Osteocyte (in vitro differentiated cells): ENCODE results near the gene CTRL. TPM values are rescaled to one million over a fixed set of nuclear protein-coding genes. Genes with fewer than 3 reads are reported as not detected.

Experiments used
- DNase-seq: peaks from one replicate; pipeline ENCODE4 v3.0.0; 2021; ENCODE audit warnings: mixed read lengths; ENCODE audit not compliant: unreplicated experiment; ENCODE audit errors: extremely low spot score
- H3K27ac Mint-ChIP-seq: one replicate; pipeline ENCODE4 v1.8.0; 2021; ENCODE audit warnings: mild to moderate bottlenecking, mixed read lengths; ENCODE audit not compliant: unreplicated experiment
- H3K27me3 Mint-ChIP-seq: one replicate; pipeline ENCODE4 v1.8.0; 2021; ENCODE audit warnings: mixed read lengths; ENCODE audit not compliant: unreplicated experiment
- H3K36me3 Mint-ChIP-seq: one replicate; pipeline ENCODE4 v1.8.0; 2021; ENCODE audit warnings: mixed read lengths; ENCODE audit not compliant: unreplicated experiment
- H3K4me1 Mint-ChIP-seq: one replicate; pipeline ENCODE4 v1.8.0; 2021; ENCODE audit warnings: mixed read lengths; ENCODE audit not compliant: unreplicated experiment
- H3K4me3 Mint-ChIP-seq: one replicate; pipeline ENCODE4 v1.8.0; 2021; ENCODE audit warnings: mild to moderate bottlenecking, moderate library complexity, mixed read lengths; ENCODE audit not compliant: unreplicated experiment
- H3K9me3 Mint-ChIP-seq: one replicate; pipeline ENCODE4 v1.8.0; 2021; ENCODE audit warnings: mixed read lengths; ENCODE audit not compliant: unreplicated experiment
- CTCF ChIP-seq: fragments of 200-600 bp; sonication (generic); IDR thresholded peaks from 2 replicates; pipeline ENCODE4 v1.5.0; 2021; ENCODE audit warnings: antibody characterized with exemption, mild to moderate bottlenecking, moderate library complexity
- total RNA-seq: library from RNA; stranded (reverse); gene quantifications from 2 replicates; pipeline ENCODE4 v1.2.1, GENCODE V29; 2021

The CTRL gene
- total RNA-seq, 1 donor from 2014 or later, result 0.91 TPM

- Mint-ChIP-seq H3K27me3 (no peaks in the 10 kb centered on the region), H3K9me3 (no peaks in the 10 kb centered on the region), H3K4me3 (no peak overlapping the region), H3K36me3 (peaks cover 2% of the 10 kb centered on the region), H3K27ac (peak overlapping the region; percentile 18), H3K4me1 (peaks cover 11% of the 10 kb centered on the region)
- no peak for TF ChIP-seq CTCF
- no peak for DNase-seq
These were observed 7.3 kb downstream of the CTRL start for GRCh38 chr16:67924140-67924906.

GRCh38 chr16:67923414-67924116, 8.1 kb downstream of the CTRL start:
- Mint-ChIP-seq H3K27ac (no peak overlapping the region), H3K4me3 (no peak overlapping the region), H3K27me3 (no peaks in the 10 kb centered on the region), H3K36me3 (peaks cover 2% of the 10 kb centered on the region), H3K4me1 (peaks cover 11% of the 10 kb centered on the region), H3K9me3 (no peaks in the 10 kb centered on the region)
- TF ChIP-seq CTCF, result no peak
- DNase-seq, result no peak

GRCh38 chr16:67922740-67923139, 8.9 kb downstream of the CTRL start:
- Mint-ChIP-seq H3K36me3 (no peaks in the 10 kb centered on the region), H3K9me3 (no peaks in the 10 kb centered on the region), H3K4me3 (no peak overlapping the region), H3K27me3 (no peaks in the 10 kb centered on the region), H3K4me1 (peaks cover 13% of the 10 kb centered on the region), H3K27ac (peak overlapping the region; percentile 18)
- no peak for DNase-seq
- TF ChIP-seq CTCF, result no peak

- Mint-ChIP-seq H3K27me3 (no peaks in the 10 kb centered on the region), H3K27ac (no peak overlapping the region), H3K4me1 (peaks cover 19% of the 10 kb centered on the region), H3K9me3 (no peaks in the 10 kb centered on the region), H3K36me3 (no peaks in the 10 kb centered on the region), H3K4me3 (no peak overlapping the region)
- DNase-seq, result no peak
- TF ChIP-seq CTCF, result no peak
These were observed 9.4 kb downstream of the CTRL start for GRCh38 chr16:67922221-67922620.

GRCh38 chr16:67919622-67920221, 11.9 kb downstream of the CTRL start:
- H3K27me3 Mint-ChIP-seq, result no peaks in the 10 kb centered on the region
- peaks cover under 1% of the 10 kb centered on the region for H3K36me3 Mint-ChIP-seq
- no peak for DNase-seq
- H3K27ac Mint-ChIP-seq, result no peak overlapping the region
- peaks cover 21% of the 10 kb centered on the region for H3K4me1 Mint-ChIP-seq
- H3K4me3 Mint-ChIP-seq, result no peak overlapping the region
- no peaks in the 10 kb centered on the region for H3K9me3 Mint-ChIP-seq
- no peak for TF ChIP-seq CTCF
